K562 (cell line): ENCODE results near the gene JUNB. TPM values are rescaled to one million over a fixed set of nuclear protein-coding genes. Genes with fewer than 3 reads are reported as not detected.

Experiments used
- BCLAF1 ChIP-seq, 2 experiments: fragments of 450-650 bp in 1 of 2; IDR thresholded peaks; 2 replicates each; pipeline ENCODE4 v1.6.1; 2011 to 2017; ENCODE audit warnings: low read depth in 2 of 2, antibody characterized with exemption in 1 of 2, borderline replicate concordance in 1 of 2, low read length in 1 of 2, mild to moderate bottlenecking in 1 of 2, mixed read lengths in 1 of 2; ENCODE audit not compliant: control insufficient read depth in 1 of 2
- CHD4 ChIP-seq: fragments of 200-600 bp; sonication (generic); IDR thresholded peaks from 3 replicates; pipeline ENCODE4 v1.6.1; 2012; ENCODE audit warnings: low read depth, mild to moderate bottlenecking, mixed read lengths, low read length, inconsistent platforms; ENCODE audit not compliant: insufficient read depth, insufficient replicate concordance, poor library complexity, severe bottlenecking
- ELF1 ChIP-seq: fragments of 200-800 bp; sonication (Bioruptor generic); IDR thresholded peaks from 2 replicates; pipeline ENCODE4 v1.6.1; 2016; ENCODE audit warnings: missing genetic modification characterization, missing compliant biosample characterization
- ETV1 ChIP-seq: fragments of 450-650 bp; conservative IDR thresholded peaks from 2 replicates; pipeline ENCODE4 v1.6.1; 2016; ENCODE audit warnings: missing genetic modification characterization, control low read depth, low read depth, missing compliant biosample characterization
- MNT ChIP-seq, 2 experiments: fragments of 450-650 bp; conservative IDR thresholded peaks; 2 replicates each; pipeline ENCODE4 v1.6.1; 2017; ENCODE audit warnings: mild to moderate bottlenecking in 2 of 2, moderate library complexity in 2 of 2
- NFATC3 ChIP-seq: fragments of 450-650 bp; IDR thresholded peaks from 2 replicates; pipeline ENCODE4 v1.6.1; 2017; ENCODE audit warnings: mild to moderate bottlenecking
- NFIC ChIP-seq: fragments of 450-650 bp; IDR thresholded peaks from 2 replicates; pipeline ENCODE4 v1.6.1; 2017; ENCODE audit warnings: mild to moderate bottlenecking, inconsistent platforms
- THRA ChIP-seq: fragments of 450-650 bp; IDR thresholded peaks from 2 replicates; pipeline ENCODE4 v1.6.1; 2017; ENCODE audit warnings: mild to moderate bottlenecking, moderate library complexity
- XRCC4 ChIP-seq: IDR thresholded peaks from one replicate; pipeline ENCODE4 v1.6.1; 2011; ENCODE audit not compliant: insufficient read depth, insufficient read length; ENCODE audit errors: extremely low read depth
- YY1 ChIP-seq, 3 experiments: IDR thresholded peaks; 2 replicates each; pipeline ENCODE4 v1.6.1; 2011; ENCODE audit warnings: low read length in 2 of 3, mild to moderate bottlenecking in 2 of 3, moderate library complexity in 2 of 3, borderline replicate concordance in 1 of 3, control low read depth in 1 of 3, low read depth in 1 of 3; ENCODE audit not compliant: insufficient read depth in 3 of 3, insufficient replicate concordance in 2 of 3, control insufficient read depth in 1 of 3, insufficient read length in 1 of 3; ENCODE audit errors: extremely low read depth in 1 of 3
- ZNF133 ChIP-seq: fragments of 250-450 bp; sonication (Bioruptor Pico); IDR thresholded peaks from 2 replicates; pipeline ENCODE4 v1.4.0; 2020; ENCODE audit warnings: mild to moderate bottlenecking
- ZNF175 ChIP-seq: fragments of 200-800 bp; sonication (Bioruptor generic); IDR thresholded peaks from 2 replicates; pipeline ENCODE4 v1.6.1; 2016; ENCODE audit warnings: low read depth, mild to moderate bottlenecking, missing genetic modification characterization, missing compliant biosample characterization
- ZNF347 ChIP-seq: fragments of 450-650 bp; formaldehyde crosslinking; IDR thresholded peaks from 2 replicates; pipeline ENCODE4 v1.4.0; 2020; ENCODE audit warnings: low read depth, mild to moderate bottlenecking, moderate library complexity
- ZNF445 ChIP-seq: fragments of 250-450 bp; sonication (Bioruptor Pico); IDR thresholded peaks from 2 replicates; pipeline ENCODE4 v1.4.0; 2020; ENCODE audit warnings: low read depth, mild to moderate bottlenecking, moderate library complexity
- polyA plus RNA-seq, 8 experiments: library from polyadenylated mRNA; depleted of rRNA in 4 of 8; stranded (reverse) in 5 of 8; unstranded in 3 of 8; fragments of >200 nt; fragmentation: Nextera tagmentation in 2 of 8; fragmentation: Illumina TruSeq in 1 of 8; extraction: Ambion mirVana in 2 of 8; extraction: Trizol in 1 of 8; gene quantifications; 2 replicates each; pipeline versions ENCODE4 v1.2.1 to v1.2.3, GENCODE V29; 2011 to 2014; ENCODE audit warnings: inconsistent platforms in 1 of 8, missing spikeins in 1 of 8
- total RNA-seq, 7 experiments: library from RNA; depleted of rRNA in 6 of 7; stranded (reverse); fragments of >200 nt in 6 of 7; fragmentation: Illumina TruSeq in 2 of 7; extraction: Trizol in 2 of 7; gene quantifications; 2 replicates each; pipeline versions ENCODE4 v1.2.1 to v1.2.3, GENCODE V29; 2011 to 2021; ENCODE audit warnings: low replicate concordance in 1 of 7
- TF ChIP-seq, protein P1 (sequence below), 2 experiments: fragments of 450-650 bp in 1 of 2; sonication (generic) in 1 of 2; formaldehyde crosslinking; conservative IDR thresholded peaks; 2 replicates each; pipeline versions ENCODE4 v1.4.0 to v1.8.1; 2020 to 2022; ENCODE audit warnings: mild to moderate bottlenecking in 1 of 2, missing genetic modification reagents in 1 of 2
- TF ChIP-seq, protein P2 (sequence below): sonication (generic); formaldehyde crosslinking; IDR thresholded peaks from 2 replicates; pipeline ENCODE4 v1.8.1; 2023; ENCODE audit warnings: mild to moderate bottlenecking, missing genetic modification reagents, moderate library complexity

Gene JUNB
- total and polyA plus RNA-seq, 9 of the 15 experiments (the other 6 are each of a cell fraction or from before 2014, with no cell fraction given), result 0.23 to 88.1 (median 13.1) TPM

DNA sequence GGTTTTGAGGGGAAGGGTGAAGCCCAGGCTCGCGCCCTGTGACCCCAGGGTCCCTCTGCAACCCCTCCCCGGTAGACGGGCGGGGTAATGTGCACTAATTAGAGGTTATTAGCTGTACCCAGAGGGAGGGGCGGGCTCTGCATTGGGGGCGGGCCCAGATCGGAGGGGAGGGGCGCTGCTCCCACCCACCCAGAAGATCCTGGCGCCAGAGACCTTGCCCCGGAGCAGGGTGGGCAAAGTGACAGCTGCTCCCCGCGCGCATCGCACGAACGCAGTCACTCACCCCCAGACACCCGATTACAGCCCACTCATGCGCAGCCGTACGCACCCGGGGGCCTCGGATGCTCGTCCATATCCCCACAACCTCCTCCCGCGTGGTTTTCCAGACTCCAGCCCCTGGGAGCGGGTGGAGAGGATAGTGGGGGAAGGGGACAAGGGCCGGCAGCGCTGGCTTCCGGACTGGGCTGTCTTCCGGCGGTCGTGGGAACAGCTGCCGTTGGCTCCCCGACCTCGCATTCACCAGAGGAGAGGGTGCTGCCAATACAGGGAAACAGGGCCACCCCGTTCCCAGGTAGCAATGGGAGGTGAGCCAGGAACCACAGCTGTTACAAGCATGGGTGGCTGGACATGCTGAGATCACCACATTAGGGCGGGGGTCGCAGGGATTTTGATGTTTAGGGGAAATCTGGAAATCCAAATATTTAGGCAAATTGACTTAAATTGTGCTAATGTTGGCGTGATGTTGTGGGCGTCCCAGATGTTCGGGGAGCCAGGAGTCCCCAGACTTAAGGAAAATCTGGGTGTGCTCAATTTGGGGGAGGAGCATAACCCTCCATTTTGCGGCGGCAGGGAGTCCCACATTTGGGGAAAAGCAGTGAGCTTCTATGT, 13.0 kb upstream of the JUNB start (continued):
- TF ChIP-seq, protein P1, sequence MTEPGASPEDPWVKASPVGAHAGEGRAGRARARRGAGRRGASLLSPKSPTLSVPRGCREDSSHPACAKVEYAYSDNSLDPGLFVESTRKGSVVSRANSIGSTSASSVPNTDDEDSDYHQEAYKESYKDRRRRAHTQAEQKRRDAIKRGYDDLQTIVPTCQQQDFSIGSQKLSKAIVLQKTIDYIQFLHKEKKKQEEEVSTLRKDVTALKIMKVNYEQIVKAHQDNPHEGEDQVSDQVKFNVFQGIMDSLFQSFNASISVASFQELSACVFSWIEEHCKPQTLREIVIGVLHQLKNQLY (CRISPR knock-in tag; conservative IDR thresholded peaks at IDR 0.05), result no peak
- TF ChIP-seq ZNF347 (CRISPR knock-in tag) (no peak), ZNF445 (CRISPR knock-in tag) (no peak), ZNF133 (CRISPR knock-in tag) (no peak), BCLAF1 (IDR thresholded peaks at IDR 0.05; ENCODE audit: borderline replicate concordance in 1 of 2, control insufficient read depth in 1 of 2, low read depth in 2 of 2, low read length in 1 of 2) (no peak), ETV1 (tag) (no peak; the same call in 1 of the 2 replicates), CHD4 (peak; percentile 16), NFATC3 (no peak), YY1 (IDR thresholded peaks at IDR 0.05; ENCODE audit: borderline replicate concordance in 1 of 3, control insufficient read depth in 1 of 3, extremely low read depth in 1 of 3, insufficient read depth in 3 of 3, insufficient read length in 1 of 3, insufficient replicate concordance in 2 of 3, low read depth in 1 of 3, low read length in 2 of 3) (peak in 2 of 3 experiments; percentile 59 to 85), XRCC4 (no peak), THRA (no peak), ELF1 (peak; percentile 43; the same call in 1 of the 2 replicates), MNT (conservative IDR thresholded peaks at IDR 0.05) (no peak; a peak in 1 of 4 replicates), ZNF175 (CRISPR knock-in tag) (0 out of 2 replicates have a peak, but pooled peaks have one; percentile 15), NFIC (peak; percentile 20; the same call in 1 of the 2 replicates)
- TF ChIP-seq, protein P2, sequence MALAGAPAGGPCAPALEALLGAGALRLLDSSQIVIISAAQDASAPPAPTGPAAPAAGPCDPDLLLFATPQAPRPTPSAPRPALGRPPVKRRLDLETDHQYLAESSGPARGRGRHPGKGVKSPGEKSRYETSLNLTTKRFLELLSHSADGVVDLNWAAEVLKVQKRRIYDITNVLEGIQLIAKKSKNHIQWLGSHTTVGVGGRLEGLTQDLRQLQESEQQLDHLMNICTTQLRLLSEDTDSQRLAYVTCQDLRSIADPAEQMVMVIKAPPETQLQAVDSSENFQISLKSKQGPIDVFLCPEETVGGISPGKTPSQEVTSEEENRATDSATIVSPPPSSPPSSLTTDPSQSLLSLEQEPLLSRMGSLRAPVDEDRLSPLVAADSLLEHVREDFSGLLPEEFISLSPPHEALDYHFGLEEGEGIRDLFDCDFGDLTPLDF (CRISPR knock-in tag), result no peak
